GM18502 (cell line): Measurements from ENCODE around the gene WDR1.

Experiments
- ATAC-seq: cut with Tn5 transposase; IDR thresholded peaks from one replicate; pipeline ENCODE4 v1.9.1; 2021; ENCODE audit warnings: mild to moderate bottlenecking; ENCODE audit not compliant: unreplicated experiment, poor library complexity

The WDR1 gene

DNA sequence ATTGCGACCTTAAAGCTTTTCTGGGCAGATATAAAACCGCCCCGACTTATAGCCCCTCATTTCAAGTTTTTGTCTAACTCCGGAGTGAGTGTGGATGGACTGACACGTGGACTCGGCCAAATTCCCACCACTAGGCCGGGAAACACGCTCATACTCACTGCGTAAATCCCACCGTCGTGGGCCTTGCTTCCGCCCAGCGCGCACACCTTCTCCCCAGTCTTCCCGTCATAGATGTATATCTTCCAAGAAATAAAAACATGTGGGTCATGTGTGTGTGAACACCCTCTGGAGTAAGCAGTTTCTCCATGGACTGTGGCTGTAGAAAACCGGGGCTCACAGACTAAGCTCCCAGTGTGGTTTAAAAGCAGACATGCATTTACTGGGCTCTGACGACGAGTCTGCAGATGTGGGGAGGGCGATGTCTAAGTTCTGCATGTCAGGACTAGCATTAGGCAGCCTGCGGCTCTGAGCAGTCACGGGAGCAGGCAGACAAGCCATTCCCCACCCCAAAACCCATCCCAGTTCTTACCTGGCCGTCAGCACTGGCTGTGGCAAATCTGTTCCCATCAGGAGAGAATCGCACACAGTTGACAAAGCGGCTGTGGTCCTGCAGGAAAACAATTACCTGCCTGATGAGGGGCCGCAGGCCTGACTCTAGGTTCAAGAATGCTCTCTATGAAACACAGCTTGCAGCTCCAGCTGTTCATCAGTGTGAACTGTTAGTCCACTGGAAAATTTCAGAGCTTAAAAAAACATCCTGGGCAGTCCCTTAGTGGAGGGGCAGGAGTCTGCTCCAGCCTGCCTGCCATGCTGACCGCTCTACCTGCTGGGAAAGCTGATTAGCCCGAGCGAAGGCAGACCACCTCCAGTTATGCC lies 28.2 kb downstream of the WDR1 start:
- no peak for ATAC-seq

- no peak for ATAC-seq
Observed at GRCh38 chr4:10087152-10087791, 29.3 kb downstream of the WDR1 start.

DNA sequence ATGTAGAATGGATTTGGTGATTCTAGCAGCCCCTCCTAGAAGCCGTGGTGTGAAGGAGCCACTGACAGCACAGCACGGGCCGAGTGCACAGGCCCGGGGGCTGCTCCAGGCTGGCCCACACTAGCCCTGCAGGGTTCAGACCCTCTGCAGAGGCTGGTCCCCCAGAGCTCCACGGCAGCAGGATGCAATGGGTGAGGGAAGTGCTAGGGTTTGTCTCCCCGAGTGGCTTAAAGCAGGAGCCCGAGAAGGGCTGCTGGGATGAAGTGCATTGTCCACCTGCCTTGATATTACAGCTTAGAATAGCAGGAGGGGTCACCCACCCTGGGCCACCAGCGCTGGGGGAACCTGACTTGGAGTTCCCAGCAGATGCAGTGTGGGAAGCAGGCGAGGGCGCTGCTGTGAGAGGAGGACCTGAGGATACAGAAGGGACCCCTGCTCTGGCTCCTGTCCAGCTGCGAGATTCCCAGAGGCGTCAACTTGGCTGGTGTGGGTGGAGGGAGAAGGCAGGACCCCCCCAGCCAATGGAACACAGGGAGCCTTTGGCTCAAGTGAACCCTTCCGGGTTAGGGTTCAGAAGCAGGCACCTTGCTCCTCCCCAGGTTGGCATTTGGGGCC lies 30.0 kb downstream of the WDR1 start:
- ATAC-seq, result no peak

DNA sequence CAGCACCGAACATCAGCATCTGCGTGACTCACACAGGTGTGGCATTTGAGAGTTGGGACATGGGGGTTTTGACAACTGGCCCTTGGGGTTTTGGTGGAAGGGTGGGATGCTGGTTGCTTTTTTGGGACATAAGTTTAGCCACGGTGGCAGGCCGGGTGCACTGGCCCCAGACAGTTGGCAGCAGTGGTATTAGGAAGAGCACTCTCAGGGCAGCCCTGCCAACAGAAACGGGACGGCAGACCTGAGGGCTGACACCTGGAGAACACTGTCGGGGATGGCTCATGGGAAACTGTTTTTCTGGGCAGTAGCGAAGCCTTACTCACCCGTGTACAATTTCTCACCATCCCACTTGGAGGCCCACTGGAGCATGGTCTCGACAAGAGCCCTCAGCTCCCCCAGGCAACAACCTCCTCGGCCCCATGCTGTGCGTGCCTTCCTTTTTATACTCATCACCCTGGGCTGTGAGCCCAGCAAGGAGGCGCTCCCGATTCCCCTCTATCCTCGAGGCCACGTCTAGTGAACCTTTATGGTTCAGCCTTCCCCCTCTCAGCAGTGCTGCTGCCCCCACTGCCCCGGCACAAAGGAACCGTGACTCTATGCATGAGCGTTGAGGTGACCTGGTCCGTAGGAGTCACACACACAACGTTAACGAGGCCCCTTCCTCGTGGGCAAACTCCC lies 30.6 kb downstream of the WDR1 start:
- no peak for ATAC-seq

- no peak for ATAC-seq
Observed at GRCh38 chr4:10085386-10085785, 31.2 kb downstream of the WDR1 start.

- no peak for ATAC-seq
Observed at GRCh38 chr4:10084651-10085358, 31.8 kb downstream of the WDR1 start.

GRCh38 chr4:10083861-10084641 lies 32.5 kb downstream of the WDR1 start:
- no peak for ATAC-seq

- no peak for ATAC-seq
Observed at GRCh38 chr4:10083331-10083771, 33.2 kb downstream of the WDR1 start.

DNA sequence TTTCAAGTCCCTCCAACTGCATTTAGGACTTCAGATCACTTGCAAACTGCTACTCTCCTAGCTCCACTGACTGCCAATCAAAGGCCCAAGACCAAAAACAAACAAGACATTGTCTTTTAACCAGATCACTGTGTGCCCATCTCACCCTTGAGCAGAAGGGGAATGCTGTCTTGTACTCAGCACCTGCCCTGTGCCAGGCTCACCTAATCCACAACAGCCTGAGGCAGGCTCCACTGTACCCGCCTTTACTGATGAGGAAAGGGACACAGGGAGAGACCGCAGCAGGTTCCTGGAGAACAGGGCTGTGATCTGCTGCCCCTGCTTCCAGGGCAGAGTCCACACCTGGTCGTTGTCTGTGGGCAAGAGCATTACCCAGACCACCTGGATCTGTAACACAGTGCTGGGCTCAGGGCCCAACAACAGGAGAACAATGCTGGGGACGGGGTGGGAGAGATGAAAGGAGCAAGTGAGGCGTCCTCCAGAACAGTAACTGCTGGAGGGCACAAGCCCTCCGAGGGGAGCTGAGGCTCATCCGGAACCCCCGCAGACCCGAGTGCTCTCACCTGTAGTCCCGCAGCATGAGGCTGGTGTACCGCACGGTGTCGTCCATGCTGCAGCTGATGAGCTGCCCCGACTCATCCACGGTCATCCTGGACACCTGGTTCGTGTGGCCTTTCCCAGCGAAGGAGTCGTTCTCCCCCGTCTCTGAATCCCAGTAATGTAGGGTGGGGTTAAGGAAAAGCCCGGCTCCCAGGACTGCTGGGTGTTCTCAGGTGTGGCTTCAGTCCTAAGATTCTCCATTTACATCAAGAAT lies 33.9 kb downstream of the WDR1 start:
- no peak for ATAC-seq

GRCh38 chr4:10082047-10082446 lies 34.6 kb downstream of the WDR1 start:
- no peak for ATAC-seq

- no peak for ATAC-seq
Observed at GRCh38 chr4:10081218-10081606, 35.4 kb downstream of the WDR1 start.

DNA sequence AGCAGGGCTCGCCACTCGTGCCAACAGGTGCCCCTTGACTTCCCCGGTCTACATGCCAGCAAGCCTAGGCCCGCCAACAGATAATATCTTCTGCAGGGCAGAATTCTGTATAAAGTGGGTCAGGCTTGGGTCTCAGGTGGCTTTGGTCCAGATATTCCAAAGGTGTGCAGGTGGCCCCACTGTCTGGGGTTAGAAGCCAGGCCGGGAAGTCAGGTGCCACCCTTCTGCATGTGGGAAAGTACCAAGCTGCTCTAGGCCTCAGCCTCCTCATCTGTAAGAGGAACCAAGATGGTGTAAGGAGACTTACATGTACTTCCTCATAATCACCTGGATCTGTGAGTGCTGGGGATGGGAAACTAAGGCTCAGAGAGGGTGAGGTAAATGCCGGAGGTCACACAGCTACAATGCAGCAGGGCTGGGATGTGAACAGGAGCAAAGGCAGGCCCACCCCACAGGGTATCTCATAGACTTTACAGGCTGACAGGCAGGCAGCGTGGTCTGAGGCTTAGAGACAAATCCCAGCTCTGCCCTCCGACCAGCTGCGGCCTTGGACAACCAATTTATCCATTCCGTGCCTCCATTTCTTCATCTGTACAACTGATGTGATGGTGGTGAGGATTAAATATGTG lies 35.9 kb downstream of the WDR1 start:
- ATAC-seq, result no peak

- no peak for ATAC-seq
Observed at GRCh38 chr4:10079912-10080588, 36.5 kb downstream of the WDR1 start.

DNA sequence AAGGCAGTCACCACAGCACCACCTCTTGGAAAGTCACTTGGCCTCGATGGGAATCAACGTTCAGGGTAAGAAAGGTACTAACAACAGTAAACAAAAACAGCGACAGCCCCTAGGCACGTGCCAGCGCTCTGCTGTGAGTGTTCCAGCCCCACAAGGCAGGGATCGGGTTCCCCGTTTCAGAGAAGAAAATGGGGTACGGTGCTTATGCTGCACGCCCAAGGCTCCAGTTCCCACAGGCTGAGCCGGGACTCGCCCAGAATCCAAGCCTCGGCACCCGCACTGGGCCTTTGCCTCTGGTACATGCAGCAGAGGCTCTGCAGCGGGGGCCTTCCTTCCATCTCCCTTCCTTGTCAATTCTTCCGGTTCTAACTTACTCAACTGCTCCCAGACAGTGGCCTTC lies 37.3 kb downstream of the WDR1 start:
- ATAC-seq, result no peak

DNA sequence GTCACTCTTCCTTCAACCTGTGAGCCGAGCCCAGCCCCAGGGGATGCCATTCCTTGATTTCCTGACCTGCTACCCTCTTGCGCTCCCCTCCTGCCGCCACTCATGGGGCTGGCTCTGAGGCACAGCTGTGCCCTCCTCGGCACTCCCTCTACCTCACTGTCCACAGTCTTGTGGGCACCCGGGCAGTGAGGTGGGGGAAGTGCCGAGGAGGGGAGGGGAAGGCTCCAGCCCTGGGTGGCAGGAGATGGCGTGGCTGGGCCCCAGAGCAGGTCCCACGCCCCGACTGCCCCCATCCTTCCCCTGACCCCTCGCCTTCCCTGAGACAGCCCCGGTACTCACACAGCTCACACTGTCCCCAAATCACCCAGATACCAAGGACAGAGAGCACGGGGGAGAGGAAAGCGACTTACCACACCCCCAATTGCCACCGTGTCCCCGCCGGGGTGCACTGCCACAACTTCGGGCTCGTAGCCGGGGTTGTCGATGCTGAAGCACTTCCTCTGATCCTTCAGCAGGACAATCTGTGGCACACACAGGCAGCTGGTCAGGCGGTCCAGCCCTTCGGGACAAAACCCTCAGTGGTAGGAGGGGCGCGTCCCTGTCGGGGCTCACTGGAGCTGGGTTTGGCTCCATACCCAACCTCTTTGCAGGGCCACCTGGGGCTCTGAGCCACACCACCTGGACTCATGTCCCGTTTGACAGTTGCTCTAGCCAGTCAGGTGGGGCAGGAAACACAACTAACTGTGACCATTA lies 37.9 kb downstream of the WDR1 start:
- no peak for ATAC-seq

DNA sequence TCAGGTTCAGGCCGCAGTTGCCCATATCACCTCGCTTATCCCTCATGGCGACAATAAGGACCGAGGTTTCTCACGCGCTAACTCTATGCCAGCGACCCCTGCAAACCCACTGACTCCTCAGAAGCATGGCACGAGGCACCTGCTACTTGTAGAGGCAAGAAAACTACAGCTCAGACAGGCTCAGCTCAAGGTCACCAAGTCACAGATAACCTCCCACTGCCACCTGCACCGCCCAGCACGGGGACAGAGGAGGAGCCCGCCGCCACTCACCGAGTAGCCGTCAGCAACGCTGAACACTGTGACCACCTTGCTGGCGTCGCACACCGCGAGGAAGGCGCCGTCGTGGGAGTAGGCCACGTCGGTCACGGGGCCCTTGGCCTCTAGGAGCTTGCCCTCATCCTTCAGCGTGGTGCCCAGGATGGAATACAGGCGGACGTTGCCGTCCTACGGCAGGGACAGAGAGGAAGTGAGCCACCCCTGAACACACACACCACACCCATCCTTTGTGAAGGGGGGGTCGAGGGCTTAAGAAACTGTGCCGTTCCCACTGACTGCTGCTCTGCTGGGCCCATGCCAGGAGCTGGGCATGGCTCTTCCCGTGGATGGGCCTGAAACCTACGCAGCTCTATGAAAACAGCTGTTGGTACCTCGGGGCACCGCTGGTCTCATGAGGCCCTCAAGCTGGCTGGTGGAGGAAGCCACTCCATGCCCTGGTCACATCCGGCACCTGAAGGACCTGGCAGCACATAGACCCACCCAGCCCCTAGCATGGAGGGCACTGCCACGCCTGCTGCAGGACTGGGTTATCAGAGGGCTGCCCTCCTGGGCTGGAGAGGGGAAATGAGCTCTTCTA lies 38.9 kb downstream of the WDR1 start:
- no peak for ATAC-seq
